Immature natural killer cell (primary cell): ENCODE results near the gene MAGEA12. TPM values are rescaled to one million over a fixed set of nuclear protein-coding genes. Genes with fewer than 3 reads are reported as not detected.
"Not testable (repeated sequence)": the region's sequence is repeated elsewhere in the genome, so short reads cannot be mapped to it uniquely, and the experiment has no call there.

Experiments
- DNase-seq, 3 donors: peaks; one replicate each; pipeline ENCODE4 v3.0.0; 2022; ENCODE audit warnings: mixed read lengths in 1 of 3
- H3K27ac Mint-ChIP-seq, 6 donors: one replicate each; pipeline ENCODE4 v1.8.0; 2020; ENCODE audit warnings: mixed read lengths in 6 of 6, mild to moderate bottlenecking in 5 of 6, inconsistent platforms in 4 of 6, moderate library complexity in 3 of 6
- H3K27me3 Mint-ChIP-seq, 3 donors: one replicate each; pipeline ENCODE4 v1.8.0; 2020 to 2021; ENCODE audit warnings: low read depth in 3 of 3, mild to moderate bottlenecking in 3 of 3, mixed read lengths in 3 of 3, moderate library complexity in 3 of 3, inconsistent platforms in 1 of 3
- H3K36me3 Mint-ChIP-seq, 3 donors: one replicate each; pipeline ENCODE4 v1.8.0; 2020; ENCODE audit warnings: mixed read lengths in 3 of 3, inconsistent platforms in 2 of 3, mild to moderate bottlenecking in 2 of 3
- H3K4me1 Mint-ChIP-seq, 2 donors: one replicate each; pipeline ENCODE4 v1.8.0; 2020; ENCODE audit warnings: inconsistent platforms in 2 of 2, mild to moderate bottlenecking in 2 of 2, mixed read lengths in 2 of 2, moderate library complexity in 1 of 2
- H3K4me3 Mint-ChIP-seq, 5 donors: one replicate each; pipeline ENCODE4 v1.8.0; 2020; ENCODE audit warnings: mild to moderate bottlenecking in 5 of 5, mixed read lengths in 5 of 5, inconsistent platforms in 3 of 5, moderate library complexity in 3 of 5
- H3K9me3 Mint-ChIP-seq, 6 donors: one replicate each; pipeline ENCODE4 v1.8.0; 2020; ENCODE audit warnings: mild to moderate bottlenecking in 6 of 6, mixed read lengths in 6 of 6, inconsistent platforms in 4 of 6, moderate library complexity in 3 of 6
- polyA plus RNA-seq, 3 donors: library from polyadenylated mRNA; unstranded; fragments of 300-500 nt; fragmentation: Illumina TruSeq; gene quantifications; one replicate each; pipeline ENCODE4 v1.2.3, GENCODE V29; 2021

MAGEA12 gene
- polyA plus RNA-seq, 3 donors from 2014 or later = not detected

GRCh38 chrX:152738560-152738959, 5.0 kb downstream of the MAGEA12 start:
- H3K36me3 Mint-ChIP-seq = no peaks in the 10 kb centered on the region
- no peak overlapping the region for H3K4me3 Mint-ChIP-seq
- no peaks in the 10 kb centered on the region for H3K4me1 Mint-ChIP-seq

GRCh38 chrX:152753686-152754650, 20.4 kb downstream of the MAGEA12 start, which contains the start of gene MAGEA2:
Gene MAGEA2, minus strand, starts transcription at chrX:152753842. Its CDS starts 2,479 bp downstream, at chrX:152751363.
- H3K27ac Mint-ChIP-seq, H3K9me3 Mint-ChIP-seq, H3K4me3 Mint-ChIP-seq, H3K27me3 Mint-ChIP-seq, DNase-seq, H3K36me3 Mint-ChIP-seq, H3K4me1 Mint-ChIP-seq: not testable (repeated sequence)

More at GRCh38 chrX:152738560-152738959, 5.0 kb downstream of the MAGEA12 start:
- Mint-ChIP-seq H3K9me3 (no peaks in the 10 kb centered on the region), H3K27ac (no peak overlapping the region), H3K27me3 (peaks cover 0 to 4% (median 2%) of the 10 kb centered on the region in 3 donors)
- DNase-seq = no peak

GRCh38 chrX:152754871-152755270, 21.3 kb downstream of the MAGEA12 start:
- H3K36me3 Mint-ChIP-seq, DNase-seq, H3K4me1 Mint-ChIP-seq, H3K27ac Mint-ChIP-seq, H3K27me3 Mint-ChIP-seq, H3K4me3 Mint-ChIP-seq, H3K9me3 Mint-ChIP-seq: not testable (repeated sequence)

GRCh38 chrX:152758918-152759317, 25.4 kb downstream of the MAGEA12 start, which contains the start of gene CSAG3:
Gene CSAG3, plus strand, starts transcription at chrX:152759218.
- H3K36me3 Mint-ChIP-seq, H3K4me1 Mint-ChIP-seq, H3K27ac Mint-ChIP-seq, H3K4me3 Mint-ChIP-seq, DNase-seq, H3K27me3 Mint-ChIP-seq, H3K9me3 Mint-ChIP-seq: not testable (repeated sequence)

- not testable (repeated sequence) for H3K9me3 Mint-ChIP-seq, H3K4me1 Mint-ChIP-seq, H3K4me3 Mint-ChIP-seq, H3K27ac Mint-ChIP-seq, DNase-seq, H3K36me3 Mint-ChIP-seq, H3K27me3 Mint-ChIP-seq
Measured at GRCh38 chrX:152759544-152759943, 26.0 kb downstream of the MAGEA12 start.

- not testable (repeated sequence) for H3K9me3 Mint-ChIP-seq, H3K4me3 Mint-ChIP-seq, H3K27me3 Mint-ChIP-seq, H3K4me1 Mint-ChIP-seq, H3K36me3 Mint-ChIP-seq, DNase-seq, H3K27ac Mint-ChIP-seq
Measured at GRCh38 chrX:152761582-152761981, 28.0 kb downstream of the MAGEA12 start.

GRCh38 chrX:152766562-152766961, 33.0 kb downstream of the MAGEA12 start:
- DNase-seq, H3K27ac Mint-ChIP-seq, H3K9me3 Mint-ChIP-seq, H3K4me3 Mint-ChIP-seq, H3K36me3 Mint-ChIP-seq, H3K4me1 Mint-ChIP-seq, H3K27me3 Mint-ChIP-seq: not testable (repeated sequence)

- not testable (repeated sequence) for H3K27ac Mint-ChIP-seq, H3K36me3 Mint-ChIP-seq, H3K4me1 Mint-ChIP-seq, H3K9me3 Mint-ChIP-seq, H3K4me3 Mint-ChIP-seq, DNase-seq, H3K27me3 Mint-ChIP-seq
Measured at GRCh38 chrX:152769549-152770289, 36.2 kb downstream of the MAGEA12 start, which contains the start of gene MAGEA6. Gene MAGEA6, minus strand, starts transcription at chrX:152769689. Its CDS starts 2,039 bp downstream, at chrX:152767650.

GRCh38 chrX:152787062-152787461, 53.5 kb downstream of the MAGEA12 start:
- not testable (repeated sequence) for H3K36me3 Mint-ChIP-seq, H3K27ac Mint-ChIP-seq, H3K27me3 Mint-ChIP-seq, DNase-seq, H3K4me3 Mint-ChIP-seq, H3K4me1 Mint-ChIP-seq, H3K9me3 Mint-ChIP-seq

Other genes starting within 250 kb of the MAGEA12 start
- gene GABRQ, start 95.9 kb upstream of the MAGEA12 start, polyA plus RNA-seq = not detected
- not detected for gene MAGEA3, start 35.0 kb upstream of the MAGEA12 start, polyA plus RNA-seq
- gene CSAG2, start 24.5 kb upstream of the MAGEA12 start, polyA plus RNA-seq = not detected
- gene MAGEA2B, start 19.1 kb upstream of the MAGEA12 start, polyA plus RNA-seq = not detected
- not detected for gene CSAG1, start within 50 bp of the MAGEA12 start, polyA plus RNA-seq
- not detected for gene MAGEA2, start 20.1 kb downstream of the MAGEA12 start, polyA plus RNA-seq
- gene CSAG3, start 25.5 kb downstream of the MAGEA12 start, polyA plus RNA-seq = not detected
- gene MAGEA6, start 35.9 kb downstream of the MAGEA12 start, polyA plus RNA-seq = not detected
- gene CETN2, start 97.0 kb downstream of the MAGEA12 start, polyA plus RNA-seq = 10 to 100 TPM; 31.6 to 45.7 (median 33.4) TPM
- 10 to 100 TPM; 16.5 to 44.8 (median 20.2) TPM for gene NSDHL, start 97.3 kb downstream of the MAGEA12 start, polyA plus RNA-seq
- 1 to 10 TPM; 3.2 to 6.2 (median 3.4) TPM for gene ZNF185, start 164.3 kb downstream of the MAGEA12 start, polyA plus RNA-seq